ENCODE measurements around the gene ARF1. TPM values are rescaled to one million over a fixed set of nuclear protein-coding genes. Genes with fewer than 3 reads are reported as not detected.

The ARF1 gene
- total RNA-seq, 2 experiments from 2014 or later: 318 to 322 TPM

GRCh38 chr1:228058949-228059633 lies 23.4 kb upstream of the ARF1 start:
- Mint-ChIP-seq H3K27ac (peak overlapping the region; percentile 62), H3K27me3 (peaks cover 51% of the 10 kb centered on the region)
- H3K4me1 ChIP-seq (ENCODE audit: insufficient read depth, low read length): peaks cover 27% of the 10 kb centered on the region

GRCh38 chr1:228059634-228060457 lies 22.7 kb upstream of the ARF1 start:
- Mint-ChIP-seq H3K27me3 (peaks cover 51% of the 10 kb centered on the region), H3K27ac (peak overlapping the region; percentile 62), H3K9me3 (no peaks in the 10 kb centered on the region), H3K4me3 (peak overlapping the region; percentile 74), H3K4me1 (ENCODE audit: low read depth) (peaks cover 6% of the 10 kb centered on the region), H3K36me3 (ENCODE audit: low read depth) (no peaks in the 10 kb centered on the region)
- no peaks in the 10 kb centered on the region for H3K36me3 ChIP-seq (ENCODE audit: insufficient read depth, low read length)
- TF ChIP-seq CTCF (IDR thresholded peaks at IDR 0.05): no peak
- DNase-seq (peak; percentile 30 to 83 (median 59)), ATAC-seq (ENCODE audit: poor library complexity) (peak; percentile 48)
- H3K4me3 ChIP-seq (ENCODE audit: low read length): peak overlapping the region; percentile 49
- ChIA-PET POLR2A (interaction anchor here (2.2 kb wide), 1 partner anchor 22 kb away, joined by 11 read pairs; the partner anchor contains the start of gene ARF1), CTCF (no interaction called here)
- intact Hi-C loops (cut with DNase I, micrococcal nuclease): loop anchor here in 1 of 2 experiments (2.0 kb wide), 1 partner anchor 43 kb away; the partner anchor contains the start of gene C1orf35
- peaks cover 40 to 58% of the 10 kb centered on the region in 2 experiments for H3K27me3 ChIP-seq (ENCODE audit: control insufficient read depth in 1 of 2, insufficient read depth in 2 of 2, low read length in 2 of 2)
- no peak overlapping the region for H3K27ac ChIP-seq (ENCODE audit: low read depth in 1 of 2, low read length in 2 of 2)
- peaks cover 0 to 50% of the 10 kb centered on the region in 2 experiments for H3K9me3 ChIP-seq (ENCODE audit: control insufficient read depth in 1 of 2, insufficient read depth in 1 of 2, low read length in 2 of 2)
- peaks cover 27% of the 10 kb centered on the region for H3K4me1 ChIP-seq (ENCODE audit: insufficient read depth, low read length)

More at GRCh38 chr1:228058949-228059633, 23.4 kb upstream of the ARF1 start:
- ATAC-seq (ENCODE audit: poor library complexity) (peak; percentile 80), DNase-seq (peak in 12 of 14 experiments; percentile 14 to 92 (median 56))
- Mint-ChIP-seq H3K4me3 (peak overlapping the region; percentile 74), H3K36me3 (ENCODE audit: low read depth) (no peaks in the 10 kb centered on the region), H3K9me3 (no peaks in the 10 kb centered on the region), H3K4me1 (ENCODE audit: low read depth) (peaks cover 6% of the 10 kb centered on the region)
- H3K36me3 ChIP-seq (ENCODE audit: insufficient read depth, low read length): no peaks in the 10 kb centered on the region
- no peak for TF ChIP-seq CTCF (IDR thresholded peaks at IDR 0.05)
- ChIA-PET CTCF (no interaction called here), POLR2A (interaction anchor here (2.2 kb wide), 1 partner anchor 23 kb away, joined by 11 read pairs; the partner anchor contains the start of gene ARF1)
- H3K9me3 ChIP-seq (ENCODE audit: control insufficient read depth in 1 of 2, insufficient read depth in 1 of 2, low read length in 2 of 2): peaks cover 0 to 56% of the 10 kb centered on the region in 2 experiments
- intact Hi-C loops (cut with DNase I, micrococcal nuclease): loop anchor here in 1 of 2 experiments (2.0 kb wide), 1 partner anchor 44 kb away; the partner anchor contains the start of gene C1orf35
- no peak overlapping the region for H3K27ac ChIP-seq (ENCODE audit: low read depth in 1 of 2, low read length in 2 of 2)
- peak overlapping the region; percentile 49 for H3K4me3 ChIP-seq (ENCODE audit: low read length)
- peaks cover 37 to 52% of the 10 kb centered on the region in 2 experiments for H3K27me3 ChIP-seq (ENCODE audit: control insufficient read depth in 1 of 2, insufficient read depth in 2 of 2, low read length in 2 of 2)

- Mint-ChIP-seq H3K4me3 (peak overlapping the region; percentile 6), H3K27ac (no peak overlapping the region), H3K4me1 (ENCODE audit: low read depth) (peaks cover 6% of the 10 kb centered on the region), H3K9me3 (no peaks in the 10 kb centered on the region), H3K36me3 (ENCODE audit: low read depth) (no peaks in the 10 kb centered on the region), H3K27me3 (peaks cover 51% of the 10 kb centered on the region)
- intact Hi-C loops (cut with DNase I, micrococcal nuclease): no loop called here
- H3K27me3 ChIP-seq (ENCODE audit: control insufficient read depth in 1 of 2, insufficient read depth in 2 of 2, low read length in 2 of 2): peaks cover 46 to 65% of the 10 kb centered on the region in 2 experiments
- H3K9me3 ChIP-seq (ENCODE audit: control insufficient read depth in 1 of 2, insufficient read depth in 1 of 2, low read length in 2 of 2): peaks cover 0 to 56% of the 10 kb centered on the region in 2 experiments
- DNase-seq (peak in 2 of 14 experiments; percentile 33 to 42), ATAC-seq (ENCODE audit: poor library complexity) (no peak)
- TF ChIP-seq CTCF (IDR thresholded peaks at IDR 0.05): no peak
- no peak overlapping the region for H3K27ac ChIP-seq (ENCODE audit: low read depth in 1 of 2, low read length in 2 of 2)
- CTCF ChIA-PET: no interaction called here
- H3K4me1 ChIP-seq (ENCODE audit: insufficient read depth, low read length): peaks cover 27% of the 10 kb centered on the region
- POLR2A ChIA-PET: interaction anchor here (1.2 to 2.2 kb wide), 2 partner anchors 16 to 21 kb away, joined by 3 to 11 read pairs; partner anchors contain the start of gene ARF1
- H3K36me3 ChIP-seq (ENCODE audit: insufficient read depth, low read length): no peaks in the 10 kb centered on the region
- peak overlapping the region; percentile 49 for H3K4me3 ChIP-seq (ENCODE audit: low read length)
Observed at GRCh38 chr1:228060458-228061190, 21.9 kb upstream of the ARF1 start.

Data from CD4-positive, alpha-beta T cell (primary cell).